Lower leg skin (tissue), 4 donors: Measurements from ENCODE around the gene CSNK1D. TPM values are rescaled to one million over a fixed set of nuclear protein-coding genes. Genes with fewer than 3 reads are reported as not detected.
"Not testable (repeated sequence)": the region's sequence is repeated elsewhere in the genome, so short reads cannot be mapped to it uniquely, and the experiment has no call there.

ENCODE experiments used
- DNase-seq, 2 donors: peaks; one replicate each; pipeline ENCODE4 v3.0.0-alpha.2; 2019; ENCODE audit warnings: low spot score in 2 of 2
- H3K4me3 ChIP-seq: fragments of 200-600 bp; sonication (generic); 2 replicates; pipeline ENCODE4 v1.5.1; 2017; ENCODE audit warnings: mild to moderate bottlenecking, low read depth; ENCODE audit not compliant: poor library complexity, severe bottlenecking
- CTCF ChIP-seq, 3 donors: fragments of 450-650 bp; IDR thresholded peaks; one replicate each; pipeline ENCODE4 v1.5.1; 2016; ENCODE audit warnings: antibody characterized with exemption in 3 of 3, mild to moderate bottlenecking in 3 of 3, moderate library complexity in 2 of 3
- POLR2A ChIP-seq, 2 donors: fragments of 450-650 bp; IDR thresholded peaks; one replicate each; pipeline ENCODE4 v1.6.1; 2016 to 2017; ENCODE audit warnings: antibody characterized with exemption in 2 of 2, mild to moderate bottlenecking in 1 of 2, moderate library complexity in 1 of 2
- WGBS, 2 donors: methylation state at CpG; one replicate each; pipeline ENCODE4 v1.1.5; 2018; 5-methylcytosine and 5-hydroxymethylcytosine counted together
- intact Hi-C: fragments of 100-400 bp; cut with DNase I; formaldehyde crosslinking; loops from one replicate; pipeline ENCODE4 v1.15.0; 2023; ENCODE audit warnings: low total_unique reads
- total RNA-seq, 4 donors: library from RNA; depleted of rRNA; stranded (reverse); fragments of >200 nt; gene quantifications; one replicate each; pipeline ENCODE4 v1.1.0, GENCODE V29; 2016

The CSNK1D gene
- total RNA-seq, 4 donors from 2014 or later: 46.0 to 88.4 (median 56.4) TPM

- WGBS, 2 donors: 81 to 83% methylated on average over 5 of the region's 5 CpGs
- intact Hi-C loops: no loop called here
- H3K4me3 ChIP-seq: no peak overlapping the region
- TF ChIP-seq CTCF (IDR thresholded peaks at IDR 0.05) (no peak), POLR2A (IDR thresholded peaks at IDR 0.05) (no peak)
- no peak for DNase-seq
These were observed 14.9 kb downstream of the CSNK1D start for GRCh38 chr17:82258555-82258954.

GRCh38 chr17:82257473-82257872 lies 16.0 kb downstream of the CSNK1D start:
- H3K4me3 ChIP-seq: no peak overlapping the region
- DNase-seq: no peak
- intact Hi-C loops: no loop called here
- WGBS, 2 donors: 45 to 55% methylated on average over 10 of the region's 10 CpGs
- TF ChIP-seq CTCF (IDR thresholded peaks at IDR 0.05) (no peak), POLR2A (IDR thresholded peaks at IDR 0.05) (no peak)

GRCh38 chr17:82256242-82256885 lies 17.1 kb downstream of the CSNK1D start:
- TF ChIP-seq POLR2A (IDR thresholded peaks at IDR 0.05) (no peak), CTCF (IDR thresholded peaks at IDR 0.05) (no peak)
- 91 to 92% methylated on average over 14 of the region's 14 CpGs for WGBS, 2 donors

GRCh38 chr17:82255402-82255972 lies 18.0 kb downstream of the CSNK1D start:
- intact Hi-C loops: no loop called here
- 81 to 85% methylated on average over 15 of the region's 15 CpGs for WGBS, 2 donors
- H3K4me3 ChIP-seq: no peak overlapping the region
- TF ChIP-seq POLR2A (IDR thresholded peaks at IDR 0.05) (no peak), CTCF (IDR thresholded peaks at IDR 0.05) (no peak)
- no peak for DNase-seq

More at GRCh38 chr17:82256242-82256885, 17.1 kb downstream of the CSNK1D start:
- no peak for DNase-seq
- H3K4me3 ChIP-seq: no peak overlapping the region
- intact Hi-C loops: no loop called here

DNA sequence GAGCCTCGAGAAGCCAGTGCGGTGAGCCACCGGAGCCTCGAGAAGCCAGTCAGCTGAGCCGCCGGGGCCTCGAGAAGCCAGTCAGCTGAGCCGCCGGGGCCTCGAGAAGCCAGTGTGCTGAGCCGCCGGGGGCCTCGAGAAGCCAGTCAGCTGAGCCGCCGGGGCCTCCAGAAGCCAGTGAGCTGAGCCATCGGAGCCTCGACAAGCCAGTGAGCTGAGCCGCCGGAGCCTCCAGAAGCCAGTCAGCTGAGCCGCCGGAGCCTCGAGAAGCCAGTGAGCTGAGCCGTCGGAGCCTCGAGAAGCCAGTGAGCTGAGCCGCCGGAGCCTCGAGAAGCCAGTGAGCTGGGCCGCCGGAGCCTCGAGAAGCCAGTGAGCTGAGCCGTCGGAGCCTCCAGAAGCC lies 18.8 kb downstream of the CSNK1D start:
- WGBS, 2 donors: 96 to 98% methylated on average over 28 to 33 of the region's 33 CpGs
- H3K4me3 ChIP-seq, intact Hi-C loops, DNase-seq: not testable (repeated sequence)

DNA sequence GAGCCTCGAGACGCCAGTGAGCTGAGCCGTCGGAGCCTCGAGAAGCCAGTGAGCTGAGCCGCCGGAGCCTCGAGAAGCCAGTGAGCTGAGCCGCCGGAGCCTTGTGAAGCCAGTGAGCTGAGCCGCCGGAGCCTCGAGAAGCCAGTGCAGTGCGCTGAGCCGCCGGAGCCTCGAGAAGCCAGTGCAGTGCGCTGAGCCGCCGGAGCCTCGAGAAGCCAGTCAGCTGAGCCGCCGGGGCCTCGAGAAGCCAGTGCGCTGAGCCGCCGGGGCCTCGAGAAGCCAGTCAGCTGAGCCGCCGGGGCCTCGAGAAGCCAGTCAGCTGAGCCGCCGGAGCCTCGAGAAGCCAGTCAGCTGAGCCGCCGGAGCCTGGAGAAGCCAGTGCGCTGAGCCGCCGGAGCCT lies 19.4 kb downstream of the CSNK1D start:
- H3K4me3 ChIP-seq: not testable (repeated sequence)

DNA sequence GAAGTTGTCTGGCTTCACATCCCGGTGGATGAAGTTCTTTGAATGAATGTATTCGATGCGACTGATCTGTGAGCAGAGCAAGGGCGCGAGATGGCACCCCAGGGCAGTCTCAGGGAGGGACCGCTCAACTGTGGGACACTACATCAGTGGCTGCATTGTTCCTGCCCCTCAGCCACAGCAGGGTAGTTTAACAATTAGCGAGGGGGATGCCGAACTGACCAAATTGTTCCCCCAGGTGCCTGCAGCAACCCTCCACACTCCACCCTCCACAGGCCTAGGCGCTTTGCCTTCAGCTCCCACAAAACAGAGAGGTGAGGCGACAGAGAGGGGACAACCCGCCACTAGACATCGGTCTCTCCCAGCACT lies 20.3 kb downstream of the CSNK1D start:
- no peak for DNase-seq
- intact Hi-C loops: no loop called here
- TF ChIP-seq POLR2A (IDR thresholded peaks at IDR 0.05) (no peak), CTCF (IDR thresholded peaks at IDR 0.05) (no peak)
- no peak overlapping the region for H3K4me3 ChIP-seq
- 94 to 95% methylated on average over 12 of the region's 12 CpGs for WGBS, 2 donors

More for the DNA sequence above, 19.4 kb downstream of the CSNK1D start:
- DNase-seq, intact Hi-C loops: not testable (repeated sequence)
- WGBS, 2 donors: 96 to 99% methylated on average over 32 to 33 of the region's 39 CpGs
